HepG2 (cell line): ENCODE data around the gene PBLD. TPM values are rescaled to one million over a fixed set of nuclear protein-coding genes. Genes with fewer than 3 reads are reported as not detected.
A peak's percentile ranks its signal among the peaks of the same experiment; 100 is the strongest.

Source experiments
- AHDC1 ChIP-seq: sonication (generic); formaldehyde crosslinking; IDR thresholded peaks from 2 replicates; pipeline ENCODE4 v1.5.1; 2020; ENCODE audit warnings: mild to moderate bottlenecking, missing genetic modification reagents, borderline replicate concordance
- DNMT1 ChIP-seq: sonication (generic); formaldehyde crosslinking; IDR thresholded peaks from 2 replicates; pipeline ENCODE4 v1.5.1; 2020; ENCODE audit warnings: mild to moderate bottlenecking, missing genetic modification reagents
- FOXA3 ChIP-seq: IDR thresholded peaks from 2 replicates; pipeline ENCODE4 v1.6.1; 2016; ENCODE audit warnings: missing genetic modification reagents, missing compliant biosample characterization
- HDAC2 ChIP-seq: sonication (generic); formaldehyde crosslinking; IDR thresholded peaks from 2 replicates; pipeline ENCODE4 v1.4.0; 2020; ENCODE audit warnings: missing genetic modification reagents
- HNF4A ChIP-seq: sonication (generic); formaldehyde crosslinking; IDR thresholded peaks from 2 replicates; pipeline ENCODE4 v1.4.0; 2020; ENCODE audit warnings: missing genetic modification reagents
- JARID2 ChIP-seq: sonication (generic); formaldehyde crosslinking; IDR thresholded peaks from 2 replicates; pipeline ENCODE4 v1.8.1; 2023; ENCODE audit warnings: missing genetic modification reagents, inconsistent platforms; ENCODE audit not compliant: insufficient replicate concordance
- KDM6A ChIP-seq: IDR thresholded peaks from 2 replicates; pipeline ENCODE4 v1.6.1; 2016; ENCODE audit warnings: low read depth
- KLF16 ChIP-seq, 2 experiments: sonication (generic) in 1 of 2; formaldehyde crosslinking in 1 of 2; IDR thresholded peaks; 2 replicates each; pipeline versions ENCODE4 v1.6.1 to v1.8.0; 2016 to 2023; ENCODE audit warnings: missing genetic modification reagents in 2 of 2, missing compliant biosample characterization in 1 of 2
- NR2F2 ChIP-seq: IDR thresholded peaks from 2 replicates; pipeline ENCODE4 v1.6.1; 2012; ENCODE audit warnings: low read depth, inconsistent platforms, borderline replicate concordance
- NR2F6 ChIP-seq, 2 experiments: IDR thresholded peaks; 2 replicates each; pipeline ENCODE4 v1.6.1; 2016; ENCODE audit warnings: antibody characterized with exemption in 1 of 2, mild to moderate bottlenecking in 1 of 2
- PAF1 ChIP-seq: IDR thresholded peaks from 2 replicates; pipeline ENCODE4 v1.6.1; 2016; ENCODE audit warnings: missing genetic modification reagents, missing compliant biosample characterization
- SP2 ChIP-seq: sonication (generic); formaldehyde crosslinking; IDR thresholded peaks from 2 replicates; pipeline ENCODE4 v1.5.1; 2020; ENCODE audit warnings: mild to moderate bottlenecking, missing genetic modification reagents
- SPEN ChIP-seq: sonication (generic); formaldehyde crosslinking; IDR thresholded peaks from 2 replicates; pipeline ENCODE4 v1.5.1; 2020; ENCODE audit warnings: low read depth, mild to moderate bottlenecking, missing genetic modification reagents
- TBL1XR1 ChIP-seq: fragments of 150-350 bp; IDR thresholded peaks from 2 replicates; pipeline ENCODE4 v1.6.1; 2014; ENCODE audit warnings: borderline replicate concordance, low read length; ENCODE audit not compliant: partially characterized antibody
- ZKSCAN1 ChIP-seq: fragments of 150-350 bp; IDR thresholded peaks from 2 replicates; pipeline ENCODE4 v1.6.1; 2014; ENCODE audit warnings: low read length
- ZMYM3 ChIP-seq: sonication (generic); formaldehyde crosslinking; IDR thresholded peaks from 2 replicates; pipeline ENCODE4 v1.5.1; 2020; ENCODE audit warnings: mild to moderate bottlenecking, missing genetic modification reagents
- ZNF776 ChIP-seq: sonication (generic); formaldehyde crosslinking; IDR thresholded peaks from 2 replicates; pipeline ENCODE4 v1.4.0; 2020; ENCODE audit warnings: mild to moderate bottlenecking, missing genetic modification reagents
- polyA plus RNA-seq, 8 experiments: library from polyadenylated mRNA; depleted of rRNA in 3 of 8; stranded (reverse) in 7 of 8; unstranded in 1 of 8; fragments of >200 nt; fragmentation: Illumina TruSeq in 4 of 8; extraction: Trizol in 4 of 8; gene quantifications; 2 replicates each; pipeline versions ENCODE4 v1.2.1 to v1.2.3, GENCODE V29; 2011 to 2016; ENCODE audit warnings: low read depth in 4 of 8, missing spikeins in 1 of 8, mixed read lengths in 1 of 8; ENCODE audit not compliant: insufficient read depth in 1 of 8
- total RNA-seq, 5 experiments: library from RNA; depleted of rRNA; stranded (reverse); fragments of >200 nt; fragmentation: Illumina TruSeq; extraction: Trizol; gene quantifications; 2 replicates each; pipeline ENCODE4 v1.2.3, GENCODE V29; 2016; ENCODE audit warnings: low read depth in 1 of 5
- TF ChIP-seq, protein P1 (sequence below): sonication (generic); formaldehyde crosslinking; IDR thresholded peaks from 2 replicates; pipeline ENCODE4 v1.9.0; 2021; ENCODE audit warnings: missing genetic modification reagents, borderline replicate concordance
- TF ChIP-seq, protein P2 (sequence below): IDR thresholded peaks from 2 replicates; pipeline ENCODE4 v1.6.1; 2012; ENCODE audit warnings: low read depth, low read length, improper control_type of control experiment

Gene PBLD
- total and polyA plus RNA-seq, 2 of the 13 experiments (the other 11 are each of a cell fraction or from before 2014, with no cell fraction given): 0.42 to 3.1 TPM

DNA sequence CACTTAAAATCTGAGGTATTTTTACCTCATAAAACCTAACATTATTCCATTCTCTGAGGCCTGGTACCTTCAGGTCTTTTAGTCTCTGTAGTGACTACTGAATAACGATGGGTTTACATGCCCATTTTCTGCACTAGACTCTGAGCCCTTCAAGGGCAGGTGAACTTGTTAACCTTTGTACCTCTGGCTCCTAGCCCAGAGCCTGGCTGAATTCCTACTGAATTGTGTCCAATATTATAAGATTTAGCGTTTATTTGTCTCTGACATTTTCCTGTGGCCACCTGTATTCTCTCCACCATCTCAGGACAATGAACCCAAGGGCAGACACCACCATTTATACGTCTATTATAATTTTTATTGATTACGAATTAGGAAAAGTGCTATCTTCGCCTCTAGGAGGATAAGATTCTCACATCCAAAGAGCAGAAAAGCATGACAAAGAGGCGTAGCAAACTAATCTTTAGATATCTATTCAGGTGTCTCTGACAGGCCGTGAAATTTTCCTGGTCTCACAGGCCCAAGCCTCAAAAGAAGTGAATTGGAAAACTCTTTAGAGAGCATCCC, 28.8 kb downstream of the PBLD start (continued):
- TF ChIP-seq AHDC1 (CRISPR knock-in tag): peak; percentile 65; the same call in 1 of the 2 replicates
- 0 out of 2 replicates have a peak, but pooled peaks have one; percentile 6 for TF ChIP-seq FOXA3 (CRISPR knock-in tag)
- no peak for TF ChIP-seq PAF1 (CRISPR knock-in tag)
- peak; percentile 95 for TF ChIP-seq HNF4A (CRISPR knock-in tag)
- TF ChIP-seq TBL1XR1: no peak
- peak; percentile 54 for TF ChIP-seq NR2F2
- TF ChIP-seq JARID2 (CRISPR knock-in tag): no peak
- TF ChIP-seq HDAC2: peak; percentile 21; the same call in 1 of the 2 replicates
- TF ChIP-seq, protein P1, sequence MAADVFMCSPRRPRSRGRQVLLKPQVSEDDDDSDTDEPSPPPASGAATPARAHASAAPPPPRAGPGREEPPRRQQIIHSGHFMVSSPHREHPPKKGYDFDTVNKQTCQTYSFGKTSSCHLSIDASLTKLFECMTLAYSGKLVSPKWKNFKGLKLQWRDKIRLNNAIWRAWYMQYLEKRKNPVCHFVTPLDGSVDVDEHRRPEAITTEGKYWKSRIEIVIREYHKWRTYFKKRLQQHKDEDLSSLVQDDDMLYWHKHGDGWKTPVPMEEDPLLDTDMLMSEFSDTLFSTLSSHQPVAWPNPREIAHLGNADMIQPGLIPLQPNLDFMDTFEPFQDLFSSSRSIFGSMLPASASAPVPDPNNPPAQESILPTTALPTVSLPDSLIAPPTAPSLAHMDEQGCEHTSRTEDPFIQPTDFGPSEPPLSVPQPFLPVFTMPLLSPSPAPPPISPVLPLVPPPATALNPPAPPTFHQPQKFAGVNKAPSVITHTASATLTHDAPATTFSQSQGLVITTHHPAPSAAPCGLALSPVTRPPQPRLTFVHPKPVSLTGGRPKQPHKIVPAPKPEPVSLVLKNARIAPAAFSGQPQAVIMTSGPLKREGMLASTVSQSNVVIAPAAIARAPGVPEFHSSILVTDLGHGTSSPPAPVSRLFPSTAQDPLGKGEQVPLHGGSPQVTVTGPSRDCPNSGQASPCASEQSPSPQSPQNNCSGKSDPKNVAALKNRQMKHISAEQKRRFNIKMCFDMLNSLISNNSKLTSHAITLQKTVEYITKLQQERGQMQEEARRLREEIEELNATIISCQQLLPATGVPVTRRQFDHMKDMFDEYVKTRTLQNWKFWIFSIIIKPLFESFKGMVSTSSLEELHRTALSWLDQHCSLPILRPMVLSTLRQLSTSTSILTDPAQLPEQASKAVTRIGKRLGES (CRISPR knock-in tag): no peak
- TF ChIP-seq ZKSCAN1: no peak
- no peak for TF ChIP-seq ZNF776
- TF ChIP-seq, protein P2, sequence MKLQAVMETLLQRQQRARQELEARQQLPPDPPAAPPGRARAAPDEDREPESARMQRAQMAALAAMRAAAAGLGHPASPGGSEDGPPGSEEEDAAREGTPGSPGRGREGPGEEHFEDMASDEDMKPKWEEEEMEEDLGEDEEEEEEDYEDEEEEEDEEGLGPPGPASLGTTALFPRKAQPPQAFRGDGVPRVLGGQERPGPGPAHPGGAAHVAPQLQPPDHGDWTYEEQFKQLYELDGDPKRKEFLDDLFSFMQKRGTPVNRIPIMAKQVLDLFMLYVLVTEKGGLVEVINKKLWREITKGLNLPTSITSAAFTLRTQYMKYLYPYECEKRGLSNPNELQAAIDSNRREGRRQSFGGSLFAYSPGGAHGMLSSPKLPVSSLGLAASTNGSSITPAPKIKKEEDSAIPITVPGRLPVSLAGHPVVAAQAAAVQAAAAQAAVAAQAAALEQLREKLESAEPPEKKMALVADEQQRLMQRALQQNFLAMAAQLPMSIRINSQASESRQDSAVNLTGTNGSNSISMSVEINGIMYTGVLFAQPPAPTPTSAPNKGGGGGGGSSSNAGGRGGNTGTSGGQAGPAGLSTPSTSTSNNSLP: peak; percentile 50; the same call in 1 of the 2 replicates
- TF ChIP-seq SP2 (CRISPR knock-in tag): no peak
- TF ChIP-seq SPEN: no peak
- no peak for TF ChIP-seq DNMT1 (CRISPR knock-in tag)
- peak; percentile 60 for TF ChIP-seq NR2F6 (IDR thresholded peaks at IDR 0.05)
- peak; percentile 58; the same call in 1 of the 2 replicates for TF ChIP-seq NR2F6 (CRISPR knock-in tag; IDR thresholded peaks at IDR 0.05)
- TF ChIP-seq ZMYM3: peak; percentile 60; the same call in 1 of the 2 replicates
- TF ChIP-seq KLF16 (CRISPR knock-in tag; IDR thresholded peaks at IDR 0.05): no peak
- TF ChIP-seq KDM6A (CRISPR knock-in tag): 0 out of 2 replicates have a peak, but pooled peaks have one; percentile 30
